KOPT-K1 (cell line): ENCODE data around the gene NSUN4.
A peak's percentile ranks its signal among the peaks of the same experiment; 100 is the strongest.

Experiments
- H3K27ac ChIP-seq: fragments of 200-600 bp; sonication (generic); 2 replicates; pipeline ENCODE4 v1.5.1; 2016; ENCODE audit warnings: antibody characterized with exemption, mild to moderate bottlenecking, low read depth, low read length; ENCODE audit not compliant: poor library complexity, severe bottlenecking
- H3K36me3 ChIP-seq: fragments of 200-600 bp; sonication (generic); 2 replicates; pipeline ENCODE4 v1.5.1; 2017; ENCODE audit warnings: antibody characterized with exemption, mild to moderate bottlenecking, low read length, moderate library complexity; ENCODE audit not compliant: insufficient read depth
- H3K9me3 ChIP-seq: fragments of 200-600 bp; sonication (generic); 2 replicates; pipeline ENCODE4 v1.5.1; 2017; ENCODE audit warnings: antibody characterized with exemption, low read length, mild to moderate bottlenecking; ENCODE audit not compliant: insufficient read depth, poor library complexity, severe bottlenecking

NSUN4 gene

DNA sequence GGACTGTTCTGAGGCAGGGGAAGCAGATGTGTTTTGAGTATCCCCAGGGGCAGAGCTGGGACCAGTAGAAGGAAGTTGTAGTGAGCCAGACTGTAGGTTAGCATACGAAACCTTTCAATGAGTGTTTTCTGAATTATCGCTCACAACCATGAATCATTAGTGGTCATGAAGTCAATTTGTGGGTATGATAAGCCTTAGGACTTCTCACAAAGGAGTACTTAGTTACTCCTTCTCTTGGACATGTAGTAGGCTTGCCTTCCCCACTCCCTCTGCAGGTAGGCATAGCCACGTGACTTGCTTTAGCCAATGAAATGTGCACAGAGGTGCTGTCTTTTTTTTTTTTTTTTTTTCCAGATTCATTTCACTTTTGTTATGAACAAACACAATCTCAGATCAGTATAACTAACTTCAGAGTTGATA lies 29.6 kb downstream of the NSUN4 start:
- Histone ChIP-seq H3K9me3 (no peaks in the 10 kb centered on the region), H3K27ac (no peak overlapping the region), H3K36me3 (peaks cover 43% of the 10 kb centered on the region)

- H3K9me3 ChIP-seq, result no peaks in the 10 kb centered on the region
- H3K36me3 ChIP-seq, result peaks cover 23% of the 10 kb centered on the region
- no peak overlapping the region for H3K27ac ChIP-seq
Observed at GRCh38 chr1:46372431-46372830, 31.8 kb downstream of the NSUN4 start.

GRCh38 chr1:46379996-46380395 lies 39.4 kb downstream of the NSUN4 start:
- Histone ChIP-seq H3K27ac (no peak overlapping the region), H3K36me3 (no peaks in the 10 kb centered on the region), H3K9me3 (peaks cover 5% of the 10 kb centered on the region)

- Histone ChIP-seq H3K27ac (no peak overlapping the region), H3K36me3 (no peaks in the 10 kb centered on the region), H3K9me3 (peaks cover 5% of the 10 kb centered on the region)
Observed at GRCh38 chr1:46380508-46380907, 39.9 kb downstream of the NSUN4 start.

DNA sequence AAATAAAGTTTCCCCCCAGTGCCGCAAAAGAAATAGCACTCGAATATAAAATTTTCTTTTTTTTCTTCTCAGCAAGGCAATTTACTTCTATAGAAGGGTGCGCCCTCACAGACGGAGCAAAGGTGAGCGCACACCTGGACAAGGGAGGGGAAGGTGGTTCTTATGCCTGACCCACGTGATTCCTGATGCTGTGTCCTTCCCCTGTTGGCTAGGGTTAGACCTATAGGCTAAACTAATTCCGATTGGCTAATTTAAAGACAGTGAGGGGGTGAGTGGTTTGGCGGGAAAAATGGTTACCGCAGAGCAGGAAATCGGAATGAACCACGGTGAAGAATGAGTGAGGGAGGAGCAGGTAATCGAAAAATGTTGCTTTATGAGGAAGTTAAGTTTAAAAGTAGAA lies 52.9 kb downstream of the NSUN4 start:
- no peaks in the 10 kb centered on the region for H3K36me3 ChIP-seq
- no peak overlapping the region for H3K27ac ChIP-seq
- peaks cover 15% of the 10 kb centered on the region for H3K9me3 ChIP-seq

DNA sequence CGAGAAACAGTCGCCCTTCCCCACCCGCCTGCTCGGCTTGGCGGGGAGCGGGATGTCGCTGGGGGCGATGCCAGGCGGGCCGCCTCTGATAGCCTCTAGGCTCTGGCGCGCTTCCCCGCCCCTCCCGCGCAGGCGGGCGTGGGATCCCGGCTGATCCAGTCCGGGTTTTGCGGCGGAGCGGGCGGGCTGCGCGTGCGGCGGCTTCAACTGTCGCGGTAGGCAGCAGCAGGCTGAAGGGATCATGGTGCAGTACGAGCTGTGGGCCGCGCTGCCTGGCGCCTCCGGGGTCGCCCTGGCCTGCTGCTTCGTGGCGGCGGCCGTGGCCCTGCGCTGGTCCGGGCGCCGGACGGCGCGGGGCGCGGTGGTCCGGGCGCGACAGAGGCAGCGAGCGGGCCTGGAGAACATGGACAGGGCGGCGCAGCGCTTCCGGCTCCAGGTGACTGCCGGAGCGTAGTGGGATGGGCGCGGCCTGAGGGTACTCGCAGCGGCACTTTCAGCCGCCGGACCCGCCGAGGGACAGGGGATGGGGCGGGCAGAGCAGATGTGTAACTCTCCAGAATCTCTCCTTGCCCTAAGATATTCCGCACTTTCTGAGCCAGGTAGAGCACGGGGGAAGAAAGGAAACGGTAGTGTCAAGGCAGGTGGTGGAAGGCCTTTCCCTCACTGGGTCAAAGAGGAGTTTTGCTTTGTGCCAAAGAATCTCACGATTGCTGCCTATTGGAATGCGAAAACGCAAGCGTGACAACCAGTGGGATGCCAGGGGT lies 53.7 kb downstream of the NSUN4 start, which contains the start of gene FAAH:
Gene FAAH (plus strand): TSS at position 210 of the 764 bp plus-strand sequence. CDS start 32 bp downstream, at position 242.
- Histone ChIP-seq H3K27ac (peak within 1 kb of the TSS; percentile 57), H3K36me3 (no peaks in the 10 kb centered on the region), H3K9me3 (peaks cover 15% of the 10 kb centered on the region)

GRCh38 chr1:46394872-46395465 lies 54.4 kb downstream of the NSUN4 start:
- peak overlapping the region; percentile 57 for H3K27ac ChIP-seq
- H3K9me3 ChIP-seq, result peaks cover 15% of the 10 kb centered on the region
- no peaks in the 10 kb centered on the region for H3K36me3 ChIP-seq

GRCh38 chr1:46396441-46397398 lies 56.1 kb downstream of the NSUN4 start:
- H3K27ac ChIP-seq, result no peak overlapping the region
- H3K9me3 ChIP-seq, result peaks cover 15% of the 10 kb centered on the region
- no peaks in the 10 kb centered on the region for H3K36me3 ChIP-seq

- Histone ChIP-seq H3K36me3 (no peaks in the 10 kb centered on the region; the same call in 1 of the 2 replicates), H3K27ac (no peak overlapping the region), H3K9me3 (no peaks in the 10 kb centered on the region)
Observed at GRCh38 chr1:46399307-46399706, 58.7 kb downstream of the NSUN4 start.

DNA sequence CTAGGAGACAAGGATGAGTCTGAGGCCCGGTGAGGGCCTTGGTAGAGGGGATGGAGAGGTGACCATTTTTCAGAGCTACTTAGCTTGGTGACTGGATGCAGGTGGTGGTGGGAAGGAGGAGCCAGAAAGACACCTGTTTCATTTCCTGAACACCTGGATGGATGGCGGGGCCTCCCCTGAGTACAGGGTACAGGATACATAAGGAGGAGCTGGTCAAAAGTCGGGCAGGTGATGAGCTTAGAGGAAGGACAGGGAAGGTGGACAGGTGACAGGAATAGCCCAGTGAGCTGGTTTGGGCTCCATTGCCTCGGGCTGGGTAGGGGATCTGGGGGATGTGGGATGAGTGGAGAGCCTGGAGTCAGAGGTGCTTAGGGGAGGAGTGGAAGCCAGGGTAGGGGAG lies 59.8 kb downstream of the NSUN4 start:
- no peaks in the 10 kb centered on the region; the same call in 1 of the 2 replicates for H3K36me3 ChIP-seq
- H3K27ac ChIP-seq, result no peak overlapping the region
- no peaks in the 10 kb centered on the region for H3K9me3 ChIP-seq

DNA sequence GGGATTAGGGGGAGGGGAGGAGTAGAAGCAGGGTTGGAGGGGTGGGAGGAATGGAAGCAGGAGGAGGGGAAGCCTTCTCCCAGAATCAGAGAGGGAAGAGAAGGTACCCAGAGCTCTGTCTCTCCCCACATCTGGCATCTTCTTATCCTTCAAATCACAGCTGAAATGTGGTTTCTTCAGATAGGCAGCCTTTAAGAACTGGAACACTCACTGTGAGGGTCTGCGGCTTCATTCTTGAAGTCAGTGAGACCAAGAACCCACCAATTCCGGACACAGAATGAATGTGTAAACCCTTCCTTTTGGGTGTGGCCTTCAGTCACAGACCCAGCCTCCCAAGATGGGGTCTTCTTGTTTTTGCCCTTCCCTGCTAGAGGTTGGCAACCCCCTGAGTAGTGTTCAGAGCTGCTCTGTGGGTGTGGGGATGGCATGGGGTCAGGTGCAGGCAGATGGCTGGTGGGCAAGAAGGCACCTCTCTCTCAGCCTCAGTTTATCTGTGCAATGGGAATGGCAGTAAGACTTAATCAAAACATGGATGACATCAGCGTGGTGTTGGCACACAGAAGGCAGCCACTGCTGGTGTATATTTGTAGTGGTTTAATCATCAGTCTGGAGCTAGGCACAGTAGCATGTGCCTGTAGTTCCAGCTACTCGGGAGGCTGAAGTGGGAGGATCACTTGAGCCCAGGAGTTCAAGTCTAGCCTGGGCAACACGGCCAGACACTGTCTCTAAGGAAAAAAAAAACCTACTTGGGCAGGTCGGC lies 60.7 kb downstream of the NSUN4 start:
- no peaks in the 10 kb centered on the region for H3K9me3 ChIP-seq
- no peaks in the 10 kb centered on the region; the same call in 1 of the 2 replicates for H3K36me3 ChIP-seq
- H3K27ac ChIP-seq, result no peak overlapping the region

- H3K36me3 ChIP-seq, result no peaks in the 10 kb centered on the region; the same call in 1 of the 2 replicates
- H3K27ac ChIP-seq, result no peak overlapping the region
- H3K9me3 ChIP-seq, result no peaks in the 10 kb centered on the region
Observed at GRCh38 chr1:46401964-46402626, 61.5 kb downstream of the NSUN4 start.

GRCh38 chr1:46403916-46404315 lies 63.3 kb downstream of the NSUN4 start:
- Histone ChIP-seq H3K27ac (no peak overlapping the region), H3K9me3 (no peaks in the 10 kb centered on the region), H3K36me3 (peaks cover 9% of the 10 kb centered on the region; the same call in 1 of the 2 replicates)
